Lung microvascular endothelial cell (primary cell): ENCODE data around the gene LILRA5. TPM values are rescaled to one million over a fixed set of nuclear protein-coding genes. Genes with fewer than 3 reads are reported as not detected.
"Not testable (repeated sequence)": the region's sequence is repeated elsewhere in the genome, so short reads cannot be mapped to it uniquely, and the experiment has no call there.

Source experiments
- DNase-seq, 2 donors: peaks; one replicate each; pipeline versions ENCODE4 v3.0.0 to v3.0.0-alpha.2; 2010; ENCODE audit warnings: low read depth in 2 of 2
- total RNA-seq: library from RNA; depleted of rRNA; stranded (reverse); fragments of >200 nt; gene quantifications from 2 replicates; pipeline ENCODE4 v1.2.1, GENCODE V29; 2014

The LILRA5 gene
- total RNA-seq, 1 donor from 2014 or later: not detected

GRCh38 chr19:54333586-54334298, 20.8 kb upstream of the LILRA5 start:
- no peak for DNase-seq

- no peak for DNase-seq
These were observed 19.2 kb upstream of the LILRA5 start for GRCh38 chr19:54332149-54332548.

GRCh38 chr19:54331626-54332025, 18.7 kb upstream of the LILRA5 start:
- DNase-seq: no peak

GRCh38 chr19:54329476-54330165, 16.7 kb upstream of the LILRA5 start:
- no peak for DNase-seq

GRCh38 chr19:54328781-54329180, 15.8 kb upstream of the LILRA5 start:
- DNase-seq: not testable (repeated sequence)

- DNase-seq: no peak
These were observed 12.7 kb upstream of the LILRA5 start for GRCh38 chr19:54325631-54326030.

GRCh38 chr19:54325194-54325621, 12.2 kb upstream of the LILRA5 start:
- peak; percentile 54 to 61 for DNase-seq

- DNase-seq: no peak
These were observed 11.1 kb upstream of the LILRA5 start for GRCh38 chr19:54324071-54324470.

- not testable (repeated sequence) for DNase-seq
These were observed 10.0 kb upstream of the LILRA5 start for GRCh38 chr19:54322934-54323333.

GRCh38 chr19:54322295-54322694, 9.3 kb upstream of the LILRA5 start:
- DNase-seq: not testable (repeated sequence)

- no peak for DNase-seq
These were observed 7.1 kb upstream of the LILRA5 start for GRCh38 chr19:54319892-54320670.

- DNase-seq: no peak
These were observed 6.1 kb upstream of the LILRA5 start for GRCh38 chr19:54319049-54319448.

- no peak for DNase-seq
These were observed 4.9 kb upstream of the LILRA5 start for GRCh38 chr19:54317965-54318240.

- no peak for DNase-seq
These were observed 4.4 kb upstream of the LILRA5 start for GRCh38 chr19:54317108-54317964.

- DNase-seq: no peak
These were observed 3.8 kb upstream of the LILRA5 start for GRCh38 chr19:54316746-54317107.

GRCh38 chr19:54315956-54316355, 3.0 kb upstream of the LILRA5 start:
- DNase-seq: no peak

- no peak for DNase-seq
These were observed 955 bp downstream of the LILRA5 start for GRCh38 chr19:54312011-54312410.

GRCh38 chr19:54311486-54311885, 1.5 kb downstream of the LILRA5 start:
- no peak for DNase-seq

GRCh38 chr19:54310543-54310942, 2.4 kb downstream of the LILRA5 start:
- no peak for DNase-seq

- no peak for DNase-seq
These were observed 3.2 kb downstream of the LILRA5 start for GRCh38 chr19:54309811-54310210.

GRCh38 chr19:54307389-54308020, 5.5 kb downstream of the LILRA5 start:
- no peak for DNase-seq
